Smooth muscle cell (in vitro differentiated cells): ENCODE measurements around the gene GAREM1. TPM values are rescaled to one million over a fixed set of nuclear protein-coding genes. Genes with fewer than 3 reads are reported as not detected.

Experiments used
- DNase-seq: peaks from one replicate; lab custom pipeline; 2025; ENCODE audit not compliant: unreplicated experiment; lab: John Stamatoyannopoulos, UW
- H2AFZ ChIP-seq: fragments of 200-600 bp; sonication (generic); 2 replicates; pipeline ENCODE4 v1.6.0; 2016; ENCODE audit warnings: antibody characterized with exemption, low read depth, mild to moderate bottlenecking
- H3F3A ChIP-seq: fragments of 200-600 bp; sonication (generic); 2 replicates; pipeline ENCODE4 v1.6.0; 2017; ENCODE audit warnings: antibody characterized with exemption, low read depth
- H3K27ac ChIP-seq: fragments of 200-600 bp; sonication (generic); 2 replicates; pipeline ENCODE4 v1.5.1; 2016; ENCODE audit warnings: low read depth, mild to moderate bottlenecking
- H3K27me3 ChIP-seq: fragments of 200-600 bp; sonication (generic); 2 replicates; pipeline ENCODE4 v1.6.1; 2016; ENCODE audit warnings: low read depth, mild to moderate bottlenecking
- H3K36me3 ChIP-seq: fragments of 200-600 bp; sonication (generic); 2 replicates; pipeline ENCODE4 v1.5.1; 2016; ENCODE audit warnings: low read depth
- H3K4me1 ChIP-seq: fragments of 200-600 bp; sonication (generic); 2 replicates; pipeline ENCODE4 v1.5.1; 2016; ENCODE audit warnings: low read depth
- H3K4me2 ChIP-seq: fragments of 200-600 bp; sonication (generic); 2 replicates; pipeline ENCODE4 v1.6.0; 2016; ENCODE audit warnings: mild to moderate bottlenecking
- H3K4me3 ChIP-seq: fragments of 200-600 bp; sonication (generic); 2 replicates; pipeline ENCODE4 v1.5.1; 2016; ENCODE audit warnings: mild to moderate bottlenecking
- H3K79me2 ChIP-seq: fragments of 200-600 bp; sonication (generic); 2 replicates; pipeline ENCODE4 v1.6.0; 2016; ENCODE audit warnings: low read depth, mild to moderate bottlenecking
- H3K9ac ChIP-seq: fragments of 200-600 bp; sonication (generic); 2 replicates; pipeline ENCODE4 v1.6.0; 2016; ENCODE audit warnings: low read depth
- H3K9me3 ChIP-seq: fragments of 200-600 bp; sonication (generic); replicated peaks from 2 replicates; pipeline ENCODE4 v1.5.1; 2016; ENCODE audit warnings: low read depth
- H4K20me1 ChIP-seq: fragments of 200-600 bp; sonication (generic); 2 replicates; pipeline ENCODE4 v1.6.0; 2016; ENCODE audit warnings: low read depth
- WGBS: methylation state at CpG from one replicate; pipeline ENCODE4 v1.1.7; 2016; ENCODE audit warnings: low lambda C conversion rate; 5-methylcytosine and 5-hydroxymethylcytosine counted together
- polyA plus RNA-seq: library from polyadenylated mRNA; unstranded; fragments of >200 nt; fragmentation: Nextera tagmentation; extraction: Ambion mirVana; gene quantifications from 2 replicates; pipeline ENCODE4 v1.2.1, GENCODE V29; 2016
- total RNA-seq: library from RNA; depleted of rRNA; stranded (reverse); fragments of >200 nt; gene quantifications from 2 replicates; pipeline ENCODE4 v1.2.3, GENCODE V29; 2014
- TF ChIP-seq, protein P1 (sequence below): fragments of 200-600 bp; sonication (generic); IDR thresholded peaks from 2 replicates; pipeline ENCODE4 v1.5.1; 2017; ENCODE audit warnings: borderline replicate concordance, mild to moderate bottlenecking, antibody characterized with exemption; ENCODE audit not compliant: insufficient read depth, poor library complexity, severe bottlenecking

The GAREM1 gene
- total and polyA plus RNA-seq, 2 experiments from 2014 or later, result 0.33 to 13.4 TPM

GRCh38 chr18:32276906-32277305, 193.8 kb downstream of the GAREM1 start:
- Histone ChIP-seq H3K79me2 (no peaks in the 10 kb centered on the region), H4K20me1 (no peaks in the 10 kb centered on the region), H3K27ac (no peak overlapping the region), H3K4me1 (no peaks in the 10 kb centered on the region), H2AFZ (no peak overlapping the region), H3K4me2 (no peak overlapping the region), H3K9ac (no peak overlapping the region), H3K4me3 (no peak overlapping the region), H3K27me3 (no peaks in the 10 kb centered on the region), H3F3A (no peaks in the 10 kb centered on the region), H3K9me3 (no peaks in the 10 kb centered on the region), H3K36me3 (no peaks in the 10 kb centered on the region)
- TF ChIP-seq, protein P1, sequence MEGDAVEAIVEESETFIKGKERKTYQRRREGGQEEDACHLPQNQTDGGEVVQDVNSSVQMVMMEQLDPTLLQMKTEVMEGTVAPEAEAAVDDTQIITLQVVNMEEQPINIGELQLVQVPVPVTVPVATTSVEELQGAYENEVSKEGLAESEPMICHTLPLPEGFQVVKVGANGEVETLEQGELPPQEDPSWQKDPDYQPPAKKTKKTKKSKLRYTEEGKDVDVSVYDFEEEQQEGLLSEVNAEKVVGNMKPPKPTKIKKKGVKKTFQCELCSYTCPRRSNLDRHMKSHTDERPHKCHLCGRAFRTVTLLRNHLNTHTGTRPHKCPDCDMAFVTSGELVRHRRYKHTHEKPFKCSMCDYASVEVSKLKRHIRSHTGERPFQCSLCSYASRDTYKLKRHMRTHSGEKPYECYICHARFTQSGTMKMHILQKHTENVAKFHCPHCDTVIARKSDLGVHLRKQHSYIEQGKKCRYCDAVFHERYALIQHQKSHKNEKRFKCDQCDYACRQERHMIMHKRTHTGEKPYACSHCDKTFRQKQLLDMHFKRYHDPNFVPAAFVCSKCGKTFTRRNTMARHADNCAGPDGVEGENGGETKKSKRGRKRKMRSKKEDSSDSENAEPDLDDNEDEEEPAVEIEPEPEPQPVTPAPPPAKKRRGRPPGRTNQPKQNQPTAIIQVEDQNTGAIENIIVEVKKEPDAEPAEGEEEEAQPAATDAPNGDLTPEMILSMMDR, result no peak
- DNase-seq, result no peak
- WGBS, result 70% methylated on average over 4 of the region's 4 CpGs

- Histone ChIP-seq H3K9ac (no peak overlapping the region), H3F3A (no peaks in the 10 kb centered on the region), H3K79me2 (no peaks in the 10 kb centered on the region), H2AFZ (no peak overlapping the region), H3K27me3 (no peaks in the 10 kb centered on the region), H3K36me3 (no peaks in the 10 kb centered on the region), H3K4me1 (no peaks in the 10 kb centered on the region), H3K4me2 (no peak overlapping the region), H3K9me3 (no peaks in the 10 kb centered on the region), H3K4me3 (no peak overlapping the region), H3K27ac (no peak overlapping the region), H4K20me1 (no peaks in the 10 kb centered on the region)
- TF ChIP-seq, protein P1, result no peak
- WGBS, result 96% methylated on average over 2 of the region's 2 CpGs
- no peak for DNase-seq
These were observed 194.4 kb downstream of the GAREM1 start for GRCh38 chr18:32276256-32276655.

DNA sequence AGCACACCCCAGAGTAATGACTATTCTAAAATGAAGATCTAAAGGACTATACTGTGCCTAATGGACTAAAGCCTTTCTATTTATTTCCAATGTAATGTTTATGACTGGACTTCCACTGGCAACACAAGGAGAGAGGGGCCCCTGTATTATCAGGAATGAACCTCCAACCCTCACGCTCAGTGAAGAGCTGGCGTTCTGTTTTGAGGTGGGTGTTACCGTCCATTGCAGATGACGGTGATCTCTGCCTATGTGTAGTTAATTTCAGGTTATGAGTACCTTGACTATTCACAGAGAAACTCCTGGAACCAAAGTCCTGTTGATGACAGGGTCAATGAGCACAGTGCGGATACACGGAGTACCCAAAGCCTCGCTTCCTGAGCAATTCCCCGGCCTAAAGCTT, 195.5 kb downstream of the GAREM1 start:
- Histone ChIP-seq H3K9me3 (no peaks in the 10 kb centered on the region), H3K4me1 (no peaks in the 10 kb centered on the region), H3K4me3 (no peak overlapping the region), H3K9ac (no peak overlapping the region), H3K79me2 (no peaks in the 10 kb centered on the region), H3K27me3 (no peaks in the 10 kb centered on the region), H3K4me2 (no peak overlapping the region), H3F3A (no peaks in the 10 kb centered on the region), H4K20me1 (no peaks in the 10 kb centered on the region), H3K27ac (no peak overlapping the region), H2AFZ (no peak overlapping the region), H3K36me3 (no peaks in the 10 kb centered on the region)
- DNase-seq, result no peak
- TF ChIP-seq, protein P1, result no peak
- 96% methylated on average over 8 of the region's 8 CpGs for WGBS

GRCh38 chr18:32274307-32274706, 196.4 kb downstream of the GAREM1 start:
- TF ChIP-seq, protein P1, result no peak
- H3K79me2 ChIP-seq, result no peaks in the 10 kb centered on the region
- 84% methylated on average over 7 of the region's 7 CpGs for WGBS

More at GRCh38 chr18:32274307-32274706, 196.4 kb downstream of the GAREM1 start:
- Histone ChIP-seq H3K36me3 (no peaks in the 10 kb centered on the region), H3K4me1 (no peaks in the 10 kb centered on the region), H4K20me1 (no peaks in the 10 kb centered on the region), H3K27ac (no peak overlapping the region), H3K27me3 (no peaks in the 10 kb centered on the region), H3K4me3 (no peak overlapping the region), H3K9ac (no peak overlapping the region), H2AFZ (no peak overlapping the region), H3K4me2 (no peak overlapping the region), H3F3A (no peaks in the 10 kb centered on the region), H3K9me3 (no peaks in the 10 kb centered on the region)
- no peak for DNase-seq
